GM18873 (cell line): ENCODE measurements around the gene ZNF317.
"Not testable (repeated sequence)": the region's sequence is repeated elsewhere in the genome, so short reads cannot be mapped to it uniquely, and the experiment has no call there.

Experiments
- ATAC-seq: cut with Tn5 transposase; IDR thresholded peaks from one replicate; pipeline ENCODE4 v1.9.1; 2021; ENCODE audit warnings: mild to moderate bottlenecking, moderate library complexity, moderate number of reproducible peaks; ENCODE audit not compliant: unreplicated experiment, low FRiP score

Gene ZNF317

DNA sequence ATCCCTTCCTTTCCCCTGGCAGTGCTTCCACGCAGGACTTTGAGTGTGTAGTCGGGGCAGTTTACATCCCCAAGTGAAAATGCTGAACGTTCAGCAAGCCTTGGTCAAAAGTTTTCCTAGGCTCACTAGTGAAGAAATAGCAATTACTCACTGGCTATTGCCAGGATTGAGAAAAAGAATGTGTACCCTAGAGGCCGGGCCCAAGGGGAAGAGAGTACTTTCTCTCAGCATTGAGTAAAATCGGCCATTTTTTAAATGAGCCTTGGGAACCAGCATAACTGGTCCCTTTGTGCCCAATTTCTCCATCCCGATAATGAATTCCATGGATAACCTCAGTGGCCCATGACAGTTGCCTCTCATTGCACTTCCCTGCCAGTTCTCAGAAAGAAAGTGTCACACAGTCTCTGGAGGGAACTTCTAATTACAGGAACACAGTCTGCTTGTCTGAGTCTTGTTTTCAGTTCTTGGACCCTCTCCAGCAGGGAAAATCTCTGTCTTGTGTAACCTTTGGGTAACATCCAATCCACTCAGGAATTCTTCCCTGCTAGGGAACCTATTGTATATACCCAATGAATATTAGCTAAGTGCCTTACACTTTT, 31.3 kb downstream of the ZNF317 start:
- ATAC-seq, result no peak

DNA sequence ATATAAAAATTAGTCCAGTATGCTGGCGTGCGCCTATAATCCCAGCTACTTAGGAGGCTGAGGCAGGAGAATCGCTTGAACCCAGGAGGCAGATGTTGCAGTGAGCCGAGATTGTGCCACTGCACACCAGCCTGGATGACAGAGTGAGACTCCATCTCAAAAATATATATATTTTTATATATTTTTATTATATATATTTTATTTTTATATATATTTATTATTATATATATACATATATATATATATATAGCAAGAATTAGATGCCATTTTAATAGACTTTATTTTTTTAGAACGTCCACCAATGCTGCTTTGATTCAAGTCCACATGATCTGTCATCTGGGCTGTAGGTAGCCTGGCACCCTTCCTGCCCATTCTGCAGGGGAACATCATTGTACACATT, 35.1 kb downstream of the ZNF317 start:
- no peak for ATAC-seq

DNA sequence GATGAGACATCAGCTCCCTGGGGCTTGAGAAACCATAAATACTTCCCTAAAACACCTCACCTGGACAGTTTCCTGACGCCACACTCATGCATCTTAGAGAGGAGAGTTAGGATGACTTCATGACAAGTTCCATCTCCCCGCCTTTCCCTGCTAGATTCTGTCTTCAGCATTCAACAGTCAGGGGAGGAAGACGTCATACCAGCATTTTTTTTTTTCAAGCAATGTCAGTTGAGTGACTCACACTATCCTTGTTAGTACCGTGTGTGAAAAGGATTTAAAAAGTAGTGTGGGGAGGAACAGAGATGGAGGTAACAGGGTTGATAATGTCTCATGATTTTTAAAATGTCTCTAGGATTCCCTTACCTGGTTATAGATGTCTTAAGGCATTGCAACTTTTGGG, 38.7 kb downstream of the ZNF317 start, which contains the start of gene OR7D2:
Gene OR7D2 (plus strand): TSS at position 79 of the 400 bp plus-strand sequence. CDS start 6,803 bp downstream, outside the sequence.
- ATAC-seq, result no peak

DNA sequence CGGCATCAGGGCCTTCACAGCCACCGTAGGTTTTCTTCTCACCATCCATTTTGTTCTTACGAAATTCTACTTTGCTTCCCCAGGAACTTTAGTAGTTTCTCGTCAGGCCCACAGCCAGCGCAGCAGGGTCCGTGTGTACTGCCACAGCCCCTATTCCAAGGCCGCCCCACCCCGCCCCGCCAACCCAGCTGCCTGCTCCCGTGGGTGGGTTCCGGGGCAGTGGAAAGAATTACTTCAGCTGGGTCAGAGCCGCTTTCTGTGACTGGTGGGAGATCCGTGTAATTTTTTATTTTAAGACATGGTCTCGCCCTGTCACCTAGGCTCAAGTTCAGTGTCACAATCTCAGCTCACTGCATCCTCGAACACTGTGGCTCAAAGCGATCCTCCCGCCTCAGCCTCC, 42.8 kb downstream of the ZNF317 start:
- no peak for ATAC-seq

DNA sequence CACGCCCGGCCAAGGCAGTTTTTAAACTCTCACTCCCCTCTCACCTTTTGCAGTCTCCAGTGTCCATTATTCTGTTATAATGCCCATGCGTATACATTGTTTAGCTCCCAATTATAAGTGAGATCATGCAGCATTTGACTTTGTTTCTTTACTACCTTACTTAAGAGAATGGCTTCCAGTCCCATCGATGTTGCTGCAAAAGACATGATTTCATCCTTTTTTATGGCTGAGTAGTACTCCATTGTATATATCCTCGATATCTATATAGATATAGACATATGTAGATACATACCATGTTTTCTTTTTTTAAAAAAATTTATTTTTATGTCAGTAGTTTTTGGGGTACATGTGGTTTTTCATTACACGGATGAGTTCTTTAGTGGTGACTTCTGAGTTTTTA, 47.0 kb downstream of the ZNF317 start:
- no peak for ATAC-seq

GRCh38 chr19:9189535-9189934, 49.3 kb downstream of the ZNF317 start:
- no peak for ATAC-seq

- not testable (repeated sequence) for ATAC-seq
Measured at GRCh38 chr19:9198044-9198443, 57.8 kb downstream of the ZNF317 start.

DNA sequence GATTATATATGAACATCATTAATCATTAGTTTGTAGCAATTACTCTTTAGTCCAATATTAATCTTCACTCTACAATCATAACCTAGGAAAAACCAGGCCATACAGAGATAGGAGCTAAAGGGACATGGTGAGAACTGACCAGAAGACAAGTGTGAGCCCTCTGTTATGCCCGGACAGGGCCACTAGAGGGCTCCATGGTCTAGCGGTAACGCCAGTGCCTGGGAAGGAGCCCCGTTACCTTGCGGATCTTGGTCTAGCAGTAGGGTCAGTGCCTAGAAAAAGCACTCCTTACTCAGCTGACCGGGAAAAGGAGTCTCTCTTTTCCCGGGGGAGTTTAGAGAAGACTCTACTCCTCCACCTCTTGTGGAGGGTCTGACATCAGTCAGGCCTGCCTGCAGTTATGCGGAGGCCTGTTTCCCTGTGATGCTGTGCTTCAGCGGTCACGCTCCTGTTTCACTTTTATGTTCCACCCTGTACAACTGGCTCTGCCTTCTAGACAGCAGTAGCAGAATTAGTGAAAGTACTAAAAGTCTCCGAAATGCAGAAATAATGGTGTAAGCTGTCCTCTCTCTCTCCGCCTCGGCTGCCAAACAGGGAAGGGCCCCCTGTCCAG, 65.4 kb downstream of the ZNF317 start:
- no peak for ATAC-seq
